HG03060 (cell line): ENCODE results near the gene NFIC.
"Not testable (repeated sequence)": the region's sequence is repeated elsewhere in the genome, so short reads cannot be mapped to it uniquely, and the experiment has no call there.

Experiments
- ATAC-seq: cut with Tn5 transposase; IDR thresholded peaks from one replicate; pipeline ENCODE4 v1.9.1; 2021; ENCODE audit warnings: low read depth, moderate number of reproducible peaks; ENCODE audit not compliant: unreplicated experiment

The NFIC gene

DNA sequence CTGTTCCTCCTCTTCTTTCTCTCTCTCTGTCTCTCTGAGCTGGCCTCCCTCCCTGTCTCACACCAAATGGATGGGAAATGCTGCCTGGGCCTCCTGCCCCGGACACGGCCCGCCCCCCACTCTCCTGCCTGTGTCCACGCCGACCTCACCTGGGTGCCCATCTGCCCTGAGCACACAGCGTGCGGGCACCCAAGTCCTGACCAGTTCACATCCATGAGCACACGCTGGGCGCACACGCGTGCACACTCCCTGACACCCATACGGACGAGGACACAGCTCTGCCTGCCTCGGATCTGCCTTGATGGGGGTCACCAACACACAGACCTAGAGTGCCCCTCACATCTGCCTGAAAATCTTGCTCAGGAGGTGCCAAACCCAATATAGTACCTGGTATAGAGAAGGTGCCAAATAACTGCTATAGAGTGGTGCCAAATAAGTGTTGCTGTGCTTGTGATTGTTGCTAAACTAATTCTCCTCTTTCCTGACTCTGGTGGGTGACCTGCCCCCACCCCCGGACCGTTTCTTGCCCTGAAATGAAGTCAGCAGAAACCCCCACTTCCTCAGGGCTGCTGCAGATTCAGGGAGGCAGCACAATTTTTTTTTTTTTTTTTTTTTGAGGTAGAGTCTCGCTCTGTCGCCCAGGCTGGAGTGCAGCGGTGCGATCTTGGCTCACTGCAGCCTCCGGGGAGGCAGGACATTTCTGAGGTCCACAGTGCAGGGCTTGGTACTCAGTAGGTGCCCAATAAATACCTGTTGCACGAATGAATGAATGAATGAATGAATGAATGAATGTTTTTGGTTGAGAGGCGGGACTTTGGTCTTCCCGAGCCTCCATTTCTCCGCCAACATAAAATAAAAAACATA lies 4.6 kb downstream of the NFIC start:
- ATAC-seq = no peak

GRCh38 chr19:3372413-3372812 lies 6.0 kb downstream of the NFIC start:
- no peak for ATAC-seq

GRCh38 chr19:3373971-3374368 lies 7.6 kb downstream of the NFIC start:
- no peak for ATAC-seq

GRCh38 chr19:3374369-3375112 lies 8.2 kb downstream of the NFIC start:
- no peak for ATAC-seq

GRCh38 chr19:3375221-3376090 lies 9.1 kb downstream of the NFIC start:
- ATAC-seq = no peak

GRCh38 chr19:3376091-3376455 lies 9.7 kb downstream of the NFIC start:
- not testable (repeated sequence) for ATAC-seq

GRCh38 chr19:3378352-3379150 lies 12.2 kb downstream of the NFIC start:
- no peak for ATAC-seq

- no peak for ATAC-seq
These were observed 14.4 kb downstream of the NFIC start for GRCh38 chr19:3380829-3381228.

GRCh38 chr19:3381701-3382372 lies 15.5 kb downstream of the NFIC start:
- no peak for ATAC-seq

DNA sequence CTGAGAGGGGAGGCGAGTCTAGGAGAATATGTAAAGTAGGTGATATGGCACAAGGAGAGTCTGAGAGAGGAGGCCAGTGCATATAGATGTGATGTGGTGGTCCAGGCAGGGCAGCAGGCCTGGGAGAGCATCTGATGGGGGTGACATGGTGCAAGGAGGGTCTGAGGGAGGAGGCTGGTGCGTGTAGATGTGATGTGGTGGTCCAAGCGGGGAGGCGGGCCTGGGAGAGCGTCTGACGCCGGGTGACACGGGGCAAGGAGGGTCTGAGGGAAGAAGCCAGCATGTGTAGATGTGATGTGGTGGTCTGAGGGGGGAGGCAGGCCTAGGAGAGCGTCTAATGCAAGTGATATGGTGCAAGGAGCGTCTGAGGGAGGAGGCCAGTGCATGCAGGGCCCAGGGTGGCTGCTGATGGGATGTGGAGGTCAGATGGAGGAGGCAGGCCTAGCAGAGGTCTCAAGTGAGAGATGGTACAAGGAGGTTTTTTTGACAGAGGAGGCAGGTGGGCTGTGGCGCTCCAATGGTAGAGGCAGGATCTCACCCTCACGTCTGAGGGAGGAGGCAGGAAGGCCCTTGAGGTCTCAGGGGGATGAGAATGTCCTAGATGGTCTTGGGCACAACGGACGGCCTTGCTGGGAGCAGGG lies 16.2 kb downstream of the NFIC start:
- ATAC-seq = no peak

GRCh38 chr19:3383121-3383722 lies 16.8 kb downstream of the NFIC start:
- no peak for ATAC-seq

- no peak for ATAC-seq
These were observed 20.3 kb downstream of the NFIC start for GRCh38 chr19:3386447-3387234.

GRCh38 chr19:3387645-3388589 lies 21.5 kb downstream of the NFIC start:
- no peak for ATAC-seq

DNA sequence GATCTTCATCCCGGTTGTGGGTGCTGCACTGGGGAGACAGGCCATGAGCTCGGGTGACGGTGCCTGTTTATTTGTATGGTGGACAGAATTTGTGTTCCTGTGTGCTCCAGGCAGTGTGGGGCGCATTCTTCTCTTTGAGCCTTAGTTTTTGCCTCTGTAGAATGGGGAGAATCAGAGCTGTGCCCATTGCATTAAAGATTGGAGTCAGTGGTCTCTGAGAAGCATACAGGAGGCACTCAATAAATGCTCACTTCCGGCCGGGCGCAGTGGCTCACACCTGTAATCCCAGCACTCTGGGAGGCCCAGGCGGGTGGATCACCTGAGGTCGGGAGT lies 23.0 kb downstream of the NFIC start:
- ATAC-seq = no peak

- ATAC-seq = no peak
These were observed 23.5 kb downstream of the NFIC start for GRCh38 chr19:3389876-3390371.

- not testable (repeated sequence) for ATAC-seq
These were observed 25.5 kb downstream of the NFIC start for GRCh38 chr19:3391911-3392310.

DNA sequence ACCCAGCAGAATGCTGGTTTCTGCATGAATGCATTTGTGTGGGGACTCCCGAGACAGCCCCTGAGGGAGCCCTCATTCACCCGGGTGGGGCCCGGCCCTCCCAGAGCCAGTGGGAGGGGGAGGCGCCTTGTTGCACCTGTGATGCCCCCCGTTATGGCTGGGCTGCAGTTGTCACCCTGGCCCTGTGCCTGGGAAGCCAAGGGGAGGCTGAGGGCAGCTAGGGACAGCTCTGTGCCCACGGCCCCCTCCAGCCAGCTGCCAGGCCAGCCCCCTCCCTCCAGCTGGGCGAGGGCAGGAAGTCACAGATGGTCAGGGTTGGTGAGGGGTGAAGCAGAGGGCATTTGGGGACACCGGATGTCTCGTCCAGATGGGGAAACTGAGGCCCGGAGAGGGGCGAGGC lies 26.1 kb downstream of the NFIC start:
- ATAC-seq = no peak
